RWPE2 (cell line): Measurements from ENCODE around the gene RNASE13.

ENCODE experiments used
- ATAC-seq: fragments of 200-7000 bp; cut with Tn5 transposase; 3 replicates; pipeline ENCODE4 v1.9.1; 2021; ENCODE audit warnings: low read depth
- DNase-seq: peaks from one replicate; pipeline ENCODE4 v3.0.0-alpha.2; 2020; ENCODE audit warnings: low spot score
- H3K27ac ChIP-seq: fragments of 450-650 bp; 2 replicates; pipeline ENCODE4 v1.5.1; 2017; ENCODE audit warnings: mild to moderate bottlenecking; ENCODE audit not compliant: poor library complexity, severe bottlenecking
- H3K27me3 ChIP-seq: fragments of 250-450 bp; sonication (Bioruptor Pico); 2 replicates; pipeline ENCODE4 v1.5.1; 2021; ENCODE audit warnings: mild to moderate bottlenecking, moderate library complexity; ENCODE audit not compliant: insufficient read depth, poor library complexity, severe bottlenecking
- H3K36me3 ChIP-seq: fragments of 250-450 bp; sonication (Bioruptor Pico); 2 replicates; pipeline ENCODE4 v1.5.1; 2020; ENCODE audit warnings: low read depth, mild to moderate bottlenecking, moderate library complexity
- H3K4me1 ChIP-seq: fragments of 250-450 bp; sonication (Bioruptor Pico); 2 replicates; pipeline ENCODE4 v1.5.1; 2021; ENCODE audit warnings: mild to moderate bottlenecking, moderate library complexity; ENCODE audit not compliant: insufficient read depth, poor library complexity, severe bottlenecking
- H3K4me3 ChIP-seq: fragments of 250-450 bp; sonication (Bioruptor Pico); 2 replicates; pipeline ENCODE4 v1.5.1; 2021; ENCODE audit warnings: mild to moderate bottlenecking, moderate library complexity; ENCODE audit not compliant: severe bottlenecking
- H3K9me3 ChIP-seq: fragments of 250-450 bp; sonication (Bioruptor Pico); 2 replicates; pipeline ENCODE4 v1.5.1; 2021; ENCODE audit warnings: mild to moderate bottlenecking, moderate library complexity; ENCODE audit not compliant: severe bottlenecking
- CTCF ChIP-seq: fragments of 450-650 bp; IDR thresholded peaks from one replicate; pipeline ENCODE4 v1.5.1; 2017; ENCODE audit warnings: mild to moderate bottlenecking, moderate library complexity; ENCODE audit not compliant: poor library complexity, severe bottlenecking

The RNASE13 gene

GRCh38 chr14:21018286-21018685 lies 16.3 kb downstream of the RNASE13 start:
- Histone ChIP-seq H3K4me1 (no peaks in the 10 kb centered on the region), H3K27me3 (no peaks in the 10 kb centered on the region), H3K36me3 (no peaks in the 10 kb centered on the region), H3K27ac (no peak overlapping the region), H3K4me3 (no peak overlapping the region), H3K9me3 (no peaks in the 10 kb centered on the region)
- DNase-seq, result no peak
- TF ChIP-seq CTCF, result no peak
- ATAC-seq, result no peak

- no peaks in the 10 kb centered on the region for H3K4me1 ChIP-seq
- H3K9me3 ChIP-seq, result no peaks in the 10 kb centered on the region
- H3K27ac ChIP-seq, result no peak overlapping the region
- no peak for ATAC-seq
- H3K36me3 ChIP-seq, result no peaks in the 10 kb centered on the region
- no peak for TF ChIP-seq CTCF
- H3K4me3 ChIP-seq, result no peak overlapping the region
- H3K27me3 ChIP-seq, result no peaks in the 10 kb centered on the region
- DNase-seq, result no peak
Measured at GRCh38 chr14:21017528-21018245, 16.9 kb downstream of the RNASE13 start.

DNA sequence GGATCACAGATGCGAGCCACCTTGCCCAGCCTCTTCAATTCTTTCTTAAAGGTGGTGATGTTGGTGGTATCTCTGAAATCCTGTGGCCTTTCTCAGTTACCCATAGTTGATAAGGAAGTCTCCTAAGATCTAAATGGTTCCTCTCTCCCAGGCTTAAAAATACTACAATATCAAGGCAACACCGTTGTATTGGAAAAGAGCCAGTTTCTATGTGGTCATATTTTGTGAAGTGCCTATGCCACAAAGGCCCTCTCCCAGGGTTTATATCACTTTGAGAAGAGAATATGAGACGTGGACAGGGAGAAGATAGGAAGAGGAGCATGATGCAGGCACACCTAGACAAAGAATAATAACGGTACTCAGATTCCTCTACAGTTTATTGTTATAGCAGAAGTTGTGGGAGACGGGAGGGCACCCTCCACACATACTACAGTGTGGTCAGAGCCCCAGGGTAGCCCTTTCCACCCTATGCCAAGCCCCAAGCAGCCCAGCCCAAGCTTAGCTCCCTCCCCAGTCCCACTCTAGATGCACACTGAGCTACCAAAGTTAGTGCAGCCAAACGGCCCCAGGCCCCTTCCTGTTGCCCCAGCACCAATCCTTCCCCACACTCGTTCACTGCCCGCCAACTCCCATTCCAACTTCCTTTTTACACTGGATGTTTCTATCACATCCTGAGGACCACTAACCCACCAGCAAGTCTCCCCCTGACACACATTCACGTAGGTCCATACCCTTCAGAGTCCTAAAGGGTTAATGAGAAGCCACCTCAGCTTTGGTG lies 18.0 kb downstream of the RNASE13 start:
- H3K4me1 ChIP-seq, result no peaks in the 10 kb centered on the region
- no peak for TF ChIP-seq CTCF
- no peak overlapping the region for H3K27ac ChIP-seq
- DNase-seq (no peak), ATAC-seq (no peak)
- H3K36me3 ChIP-seq, result no peaks in the 10 kb centered on the region
- no peaks in the 10 kb centered on the region for H3K9me3 ChIP-seq
- H3K27me3 ChIP-seq, result no peaks in the 10 kb centered on the region
- no peak overlapping the region for H3K4me3 ChIP-seq

- H3K9me3 ChIP-seq, result no peaks in the 10 kb centered on the region
- no peak for TF ChIP-seq CTCF
- no peaks in the 10 kb centered on the region for H3K36me3 ChIP-seq
- no peaks in the 10 kb centered on the region for H3K4me1 ChIP-seq
- H3K27me3 ChIP-seq, result no peaks in the 10 kb centered on the region
- no peak overlapping the region for H3K27ac ChIP-seq
- no peak overlapping the region for H3K4me3 ChIP-seq
- DNase-seq, result no peak
- ATAC-seq, result no peak
Measured at GRCh38 chr14:21015312-21015711, 19.3 kb downstream of the RNASE13 start.

- Histone ChIP-seq H3K9me3 (no peaks in the 10 kb centered on the region), H3K36me3 (no peaks in the 10 kb centered on the region), H3K4me1 (no peaks in the 10 kb centered on the region), H3K4me3 (no peak overlapping the region), H3K27me3 (no peaks in the 10 kb centered on the region), H3K27ac (no peak overlapping the region)
- ATAC-seq, result peak; percentile 87
- no peak for DNase-seq
- TF ChIP-seq CTCF, result peak; percentile 98
Measured at GRCh38 chr14:21014761-21015190, 19.8 kb downstream of the RNASE13 start.
